GM18870 (cell line): ENCODE results near the gene AKT1.

Experiments used
- ATAC-seq: cut with Tn5 transposase; IDR thresholded peaks from one replicate; pipeline ENCODE4 v1.9.1; 2021; ENCODE audit warnings: moderate library complexity; ENCODE audit not compliant: unreplicated experiment

Gene AKT1

GRCh38 chr14:104800015-104800770, 4.6 kb upstream of the AKT1 start:
- no peak for ATAC-seq

- ATAC-seq, result no peak
These were observed 3.9 kb upstream of the AKT1 start for GRCh38 chr14:104799244-104800014.

GRCh38 chr14:104798300-104799243, 3.0 kb upstream of the AKT1 start:
- no peak for ATAC-seq

- no peak for ATAC-seq
These were observed 1.8 kb upstream of the AKT1 start for GRCh38 chr14:104797115-104798044.

- ATAC-seq, result no peak
These were observed 1.1 kb upstream of the AKT1 start for GRCh38 chr14:104796687-104797081.

GRCh38 chr14:104795781-104796686, 486 bp upstream of the AKT1 start:
- ATAC-seq, result no peak

GRCh38 chr14:104794631-104794992, 936 bp downstream of the AKT1 start:
- ATAC-seq, result no peak

- no peak for ATAC-seq
These were observed 1.4 kb downstream of the AKT1 start for GRCh38 chr14:104794099-104794498.

GRCh38 chr14:104793703-104793959, 1.9 kb downstream of the AKT1 start:
- no peak for ATAC-seq

- ATAC-seq, result no peak
These were observed 2.4 kb downstream of the AKT1 start for GRCh38 chr14:104792945-104793702.

GRCh38 chr14:104792101-104792884, 3.3 kb downstream of the AKT1 start:
- ATAC-seq, result no peak

- no peak for ATAC-seq
These were observed 4.1 kb downstream of the AKT1 start for GRCh38 chr14:104791425-104791824.

GRCh38 chr14:104789752-104790743, 5.5 kb downstream of the AKT1 start:
- ATAC-seq, result no peak

GRCh38 chr14:104788873-104789663, 6.5 kb downstream of the AKT1 start:
- ATAC-seq, result no peak

GRCh38 chr14:104788161-104788818, 7.3 kb downstream of the AKT1 start:
- ATAC-seq, result no peak
